GM19455 (cell line): ENCODE measurements around the gene RBCK1.
A peak's percentile ranks its signal among the peaks of the same experiment; 100 is the strongest.
"Not testable (repeated sequence)": the region's sequence is repeated elsewhere in the genome, so short reads cannot be mapped to it uniquely, and the experiment has no call there.

Experiments used
- ATAC-seq: cut with Tn5 transposase; IDR thresholded peaks from one replicate; pipeline ENCODE4 v1.9.1; 2021; ENCODE audit not compliant: unreplicated experiment

The RBCK1 gene

DNA sequence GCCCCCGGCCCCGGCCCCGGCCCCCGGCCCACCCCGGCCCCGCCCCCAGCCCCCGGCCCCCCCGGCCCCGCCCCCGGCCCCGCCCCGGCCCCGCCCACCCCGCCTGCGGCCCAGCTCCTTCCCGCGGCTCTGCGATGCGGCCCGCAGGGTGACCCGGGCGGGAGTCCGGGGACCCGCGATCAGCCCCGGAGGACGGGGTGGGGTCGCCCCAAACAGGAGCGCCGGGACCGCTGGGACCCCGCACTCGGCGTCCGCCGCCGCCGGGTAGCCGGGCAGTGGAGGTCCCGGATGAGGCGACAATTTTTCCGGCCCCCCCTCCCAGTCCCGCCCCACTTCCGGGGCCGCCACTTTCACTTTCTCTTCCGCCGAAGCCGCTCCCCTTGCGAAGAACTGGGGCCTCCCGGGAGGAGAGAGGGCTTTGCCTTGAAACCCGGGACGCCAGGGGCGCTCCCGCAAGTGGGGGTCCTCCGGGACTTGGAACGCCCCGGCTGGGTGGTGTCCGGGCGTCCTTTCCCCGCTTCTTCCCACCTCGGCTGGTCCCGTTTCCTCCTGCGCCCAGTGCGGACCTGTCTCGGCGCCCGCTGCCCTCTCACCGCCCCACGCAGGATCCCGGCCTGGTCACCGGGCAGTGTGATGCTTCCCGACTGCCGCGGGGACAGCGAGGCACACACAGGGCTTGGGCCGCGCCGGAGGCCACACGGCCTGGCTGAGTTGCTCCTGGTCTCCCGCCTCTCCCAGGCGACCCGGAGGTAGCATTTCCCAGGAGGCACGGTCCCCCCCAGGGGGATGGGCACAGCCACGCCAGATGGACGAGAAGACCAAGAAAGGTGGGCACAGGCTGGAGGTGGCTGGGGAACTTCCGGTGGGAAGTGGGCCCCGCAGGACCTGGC is at the start of gene RBCK1:
RBCK1 (plus strand) TSS at position 347 of the 890 bp plus-strand sequence; CDS start at position 806, 459 bp downstream.
- peak; percentile 63 for ATAC-seq

DNA sequence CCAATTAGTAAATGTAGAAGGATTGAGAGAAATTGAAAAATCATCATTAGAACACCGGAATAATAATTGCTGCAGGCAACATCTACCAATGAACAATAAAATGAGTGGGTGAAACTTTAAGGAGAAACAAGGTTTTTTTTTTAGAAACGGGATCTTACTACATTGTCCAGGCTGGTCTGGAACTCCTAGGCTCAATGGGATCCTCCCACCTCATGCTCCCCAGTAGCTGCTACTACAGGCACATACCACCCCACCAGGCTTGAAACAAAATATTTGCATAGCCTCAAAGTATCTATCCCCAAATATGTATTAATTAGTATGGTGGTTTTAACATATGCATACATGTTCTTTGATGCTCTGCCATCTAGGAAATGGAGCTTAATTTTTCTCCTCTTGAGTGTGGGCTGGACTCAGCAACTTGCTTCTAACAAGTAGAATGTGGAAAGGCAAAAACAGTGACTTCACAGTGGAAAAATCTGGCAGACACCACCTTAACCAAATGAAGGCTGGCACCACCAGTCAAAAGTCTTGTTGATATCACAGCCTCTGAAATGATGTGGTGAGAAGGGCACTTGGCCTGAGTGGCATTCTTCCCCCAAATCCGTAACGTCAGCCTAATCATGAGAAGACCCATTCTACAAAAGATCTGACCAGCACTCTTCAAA is 49.1 kb upstream of the RBCK1 start:
- no peak for ATAC-seq

DNA sequence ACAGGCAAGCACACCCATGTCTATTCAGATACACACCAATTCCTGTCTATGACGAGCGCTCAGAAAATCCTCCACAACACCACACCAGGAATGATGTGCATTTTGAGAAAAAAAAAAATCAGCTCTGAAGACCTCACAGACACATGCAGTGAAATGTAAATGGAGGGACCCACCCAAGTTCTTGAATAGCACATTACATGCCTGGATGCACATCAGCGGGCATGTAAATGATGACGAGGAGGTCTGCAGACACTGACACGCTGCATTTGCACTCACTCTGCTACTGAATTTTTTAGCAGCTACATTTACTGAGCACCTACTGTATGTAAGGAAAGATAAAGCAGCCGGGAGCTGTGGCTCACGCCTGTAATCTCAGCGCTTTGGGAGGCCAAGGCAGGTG is 46.5 kb upstream of the RBCK1 start:
- no peak for ATAC-seq

DNA sequence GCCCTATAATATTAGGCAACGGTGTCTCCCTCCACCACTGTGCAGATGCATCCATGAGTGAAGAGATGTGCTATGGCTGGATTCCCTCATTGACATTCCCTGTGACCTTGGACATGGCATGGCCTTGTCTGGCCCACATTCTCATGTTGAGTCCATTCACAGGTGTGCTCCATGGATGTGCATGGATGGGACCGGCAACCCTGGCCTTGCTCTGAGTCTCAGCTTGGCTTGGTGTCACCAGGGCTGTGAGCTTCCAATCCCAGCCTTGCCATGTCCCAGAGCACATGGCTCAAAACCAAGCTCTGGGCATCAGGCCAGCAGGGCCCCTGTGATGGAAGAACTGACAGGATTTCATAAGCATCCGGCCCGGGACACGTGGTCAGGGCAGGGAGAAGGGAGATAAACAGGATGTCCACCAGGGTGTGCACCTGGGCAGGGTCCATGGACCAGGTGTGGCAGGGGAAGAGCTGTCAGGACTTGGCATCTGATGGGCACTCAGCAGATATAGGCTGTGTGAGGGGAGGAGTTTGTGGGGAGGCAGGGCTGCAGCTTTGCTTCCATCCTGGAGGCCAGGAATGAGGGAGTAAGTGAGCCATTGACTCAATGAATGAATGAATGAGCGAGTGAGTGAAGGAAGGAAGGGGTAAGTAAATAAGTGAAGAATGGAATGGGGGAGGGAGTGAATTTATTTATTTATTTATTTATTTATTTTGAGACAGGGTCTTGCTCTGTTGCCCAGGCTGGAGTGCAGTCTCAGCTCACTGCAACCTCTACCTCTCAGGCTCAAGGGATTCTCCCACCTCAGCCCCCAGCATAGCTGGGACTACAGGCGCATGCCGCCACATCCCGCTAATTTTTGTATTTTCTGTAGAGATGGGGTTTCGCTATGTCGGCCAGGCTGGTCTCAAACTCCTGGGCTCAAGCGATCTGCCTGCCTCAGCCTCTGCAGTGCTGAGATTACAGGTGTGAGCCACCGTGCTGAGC is 45.5 kb upstream of the RBCK1 start:
- no peak for ATAC-seq

DNA sequence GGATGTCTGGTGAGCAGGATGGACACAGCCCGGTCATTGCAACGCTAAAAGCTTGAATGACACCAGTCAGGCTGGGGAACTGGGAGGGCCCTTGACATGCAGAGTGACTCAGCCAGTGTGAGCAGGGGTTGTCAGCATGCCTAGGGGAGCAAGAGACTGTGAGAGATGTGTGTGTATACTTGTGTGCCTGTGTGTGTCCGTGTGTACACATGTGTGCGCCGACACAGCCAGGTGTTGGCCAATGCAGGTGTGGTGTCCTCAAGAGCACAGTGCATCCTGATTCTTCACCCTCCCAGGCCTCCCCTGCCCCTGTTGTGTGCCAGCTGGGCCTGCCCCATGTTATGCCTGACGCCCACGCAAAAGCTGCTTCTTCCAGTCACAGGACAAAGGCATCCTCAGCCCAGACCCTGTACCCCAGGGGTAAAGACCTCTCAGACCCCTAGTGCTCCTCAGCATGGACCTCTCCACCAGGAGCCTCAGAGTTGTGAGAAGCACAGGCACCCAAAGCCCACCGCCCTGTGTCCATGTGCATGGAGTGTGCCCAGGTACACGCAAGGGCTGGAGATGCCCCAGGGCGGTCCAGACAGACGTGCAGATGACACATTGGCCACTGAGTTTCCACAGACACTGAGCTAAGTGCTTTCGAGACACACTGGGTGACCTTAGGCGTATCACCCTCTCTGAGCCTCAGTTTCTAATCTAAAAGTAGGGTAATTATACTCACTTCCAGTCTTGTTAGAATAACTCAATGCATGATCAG is 44.6 kb upstream of the RBCK1 start:
- ATAC-seq: no peak

DNA sequence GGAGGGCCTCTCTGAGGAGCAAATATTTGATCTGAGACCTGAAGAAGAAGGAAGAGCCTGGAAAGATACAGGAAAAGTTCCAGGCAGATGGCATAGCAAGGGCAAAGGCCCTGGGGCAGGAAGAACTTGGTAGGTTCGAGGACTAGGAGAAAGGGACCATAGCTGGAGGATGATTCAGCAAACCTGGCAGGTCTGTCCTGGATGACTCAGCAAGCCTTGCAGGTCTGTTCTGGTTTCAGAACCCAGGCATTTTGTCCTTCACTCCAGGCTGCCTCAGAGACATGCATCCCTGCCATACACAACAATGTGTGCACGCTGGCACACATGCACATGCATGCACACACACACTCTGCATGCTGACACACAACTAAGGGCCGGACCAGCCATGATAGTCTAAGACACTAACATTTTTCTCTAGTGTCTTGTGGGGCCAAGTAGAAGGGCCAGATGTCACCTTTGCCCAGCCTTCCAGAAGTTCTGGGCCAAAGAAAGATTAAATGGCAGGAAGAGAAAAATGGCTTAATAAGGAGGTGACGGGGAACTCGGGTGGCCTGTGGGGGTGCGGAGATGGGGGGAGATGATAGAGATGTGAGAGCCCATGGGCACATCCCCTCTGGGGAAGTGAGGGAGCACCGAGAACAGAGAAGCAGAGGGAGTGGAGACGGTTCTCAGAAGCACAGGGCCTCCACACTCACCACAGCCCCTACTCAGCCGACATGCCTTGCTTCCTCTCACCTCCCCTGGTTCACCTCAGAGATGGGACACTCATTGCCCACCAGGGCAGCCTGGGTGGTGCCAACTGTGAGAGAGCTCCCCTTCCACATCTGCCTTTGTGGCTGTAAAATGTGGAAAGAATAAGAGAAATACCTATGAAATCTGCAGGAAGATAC is 42.9 kb upstream of the RBCK1 start:
- ATAC-seq: no peak

DNA sequence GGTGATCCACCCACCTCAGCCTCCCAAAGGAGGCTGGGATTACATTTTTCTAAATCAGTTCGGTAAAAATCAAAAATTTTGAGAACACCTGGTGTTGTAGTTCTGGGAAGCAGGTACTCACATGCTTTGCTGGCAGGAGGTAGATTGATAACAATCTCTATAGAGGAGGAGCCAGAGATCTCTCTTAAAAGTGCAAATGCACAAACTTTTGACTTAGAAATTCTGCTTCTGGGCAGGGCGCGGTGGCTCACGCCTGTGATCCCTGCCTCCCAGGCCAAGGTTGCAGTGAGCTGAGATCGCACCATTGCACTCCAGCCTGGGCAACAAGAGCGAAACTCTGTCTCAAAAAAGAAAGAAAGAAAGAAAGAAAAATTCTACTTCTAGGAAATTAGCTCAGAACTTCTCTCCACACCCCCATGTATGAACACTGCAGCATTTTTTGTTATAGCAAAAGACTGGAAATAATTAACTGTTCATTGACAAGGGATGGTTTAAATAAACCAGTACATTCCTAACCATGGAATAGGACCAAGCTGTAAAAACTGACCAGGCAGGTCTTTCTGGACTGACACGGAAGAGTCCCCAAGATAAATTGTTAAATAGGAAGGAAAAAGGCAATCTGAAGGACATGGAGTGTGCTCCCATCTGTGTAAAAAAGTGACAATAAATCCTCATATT is 41.9 kb upstream of the RBCK1 start:
- ATAC-seq: no peak

DNA sequence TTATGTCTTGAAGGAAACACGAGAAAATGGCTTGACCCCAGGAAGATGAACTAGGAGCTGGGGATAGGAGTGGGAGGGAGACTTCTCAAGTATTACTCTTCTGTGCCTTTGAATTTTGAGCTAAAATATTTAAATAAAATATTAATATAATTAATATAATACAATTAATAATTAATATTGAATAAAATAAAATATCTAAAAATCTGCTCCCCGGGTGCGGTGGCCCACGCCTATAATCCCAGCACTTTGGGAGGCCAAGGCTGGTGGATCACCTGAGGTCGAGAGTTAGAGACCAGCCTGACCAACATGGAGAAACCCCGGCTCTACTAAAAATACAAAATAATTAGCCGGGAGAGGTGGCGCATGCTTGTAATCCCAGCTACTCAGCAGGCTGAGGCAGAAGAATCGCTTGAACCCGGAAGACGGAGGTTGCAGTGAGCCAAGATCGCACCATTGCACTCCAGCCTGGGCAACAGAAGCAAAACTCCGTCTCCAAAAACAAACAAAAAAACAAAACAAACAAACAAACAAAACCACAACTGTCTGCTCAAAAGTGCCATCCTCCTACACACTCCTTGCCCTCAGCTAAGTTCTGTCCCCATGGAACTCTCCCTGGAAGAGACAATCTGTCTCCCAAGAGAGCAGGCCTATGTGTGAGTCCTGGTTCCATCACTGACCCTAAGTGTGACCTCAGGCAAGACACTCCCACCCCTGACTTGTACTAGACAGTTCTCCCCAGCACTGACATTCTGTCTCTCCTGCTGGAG is 41.2 kb upstream of the RBCK1 start:
- no peak for ATAC-seq

DNA sequence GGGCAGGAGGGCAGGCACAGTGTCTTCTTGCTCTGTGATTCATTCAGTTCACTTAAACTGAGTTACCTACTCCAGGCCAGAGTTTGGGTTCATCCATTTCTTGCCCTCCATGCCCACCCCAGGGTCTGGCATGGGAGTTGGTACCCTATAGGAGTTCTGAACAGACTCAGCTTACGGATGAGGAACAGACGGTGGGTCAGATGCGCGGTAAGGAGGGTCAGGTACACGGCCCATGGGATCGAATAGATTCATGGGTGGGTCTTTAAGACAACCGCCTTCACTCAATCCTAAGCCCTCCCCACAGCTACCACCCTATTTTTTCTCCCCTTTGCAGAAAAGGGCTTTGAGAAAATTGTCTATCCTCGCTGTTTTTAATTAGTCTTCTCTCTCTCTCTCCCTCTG is 40.6 kb upstream of the RBCK1 start:
- ATAC-seq: no peak

DNA sequence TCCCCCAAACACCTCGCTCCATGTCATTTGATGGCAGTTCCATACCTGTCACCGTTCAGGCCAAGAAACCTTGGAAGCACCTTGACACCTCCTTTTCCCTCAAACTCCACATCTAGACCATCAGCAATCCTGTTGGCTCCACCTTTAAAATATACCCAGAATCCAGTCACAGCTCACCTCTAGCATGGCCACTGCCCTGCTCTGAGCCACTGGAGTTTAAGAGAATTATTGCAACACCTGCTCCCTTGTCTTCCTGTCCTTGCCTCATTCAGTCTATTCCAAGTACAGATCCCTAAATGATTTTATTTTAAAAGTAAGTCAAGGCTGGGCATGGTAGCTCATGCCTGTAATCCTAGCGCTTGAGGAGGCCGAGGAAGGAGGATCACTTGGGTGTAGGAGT is 39.2 kb upstream of the RBCK1 start:
- ATAC-seq: no peak

DNA sequence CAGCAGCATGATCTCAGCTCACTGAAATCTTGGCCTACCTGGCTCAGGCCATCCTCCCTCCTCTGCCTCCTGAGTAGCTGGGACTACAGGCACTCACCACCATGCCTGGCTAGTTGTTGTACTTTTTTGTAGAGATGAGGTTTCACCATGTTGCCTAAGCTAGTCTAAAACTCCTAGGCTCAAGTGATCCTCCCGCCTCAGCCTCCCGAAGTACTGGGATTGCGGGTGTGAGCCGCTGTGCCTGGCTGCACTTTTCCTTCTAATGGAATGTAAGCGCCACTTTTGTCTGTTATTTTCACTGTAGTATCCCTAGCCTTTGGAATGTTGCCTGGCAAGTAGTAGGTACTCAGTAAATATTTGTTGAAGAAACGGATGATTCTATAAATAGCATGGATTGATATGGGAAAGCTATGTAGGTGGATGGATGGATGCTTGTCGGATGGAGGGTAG is 37.9 kb upstream of the RBCK1 start:
- ATAC-seq: no peak

DNA sequence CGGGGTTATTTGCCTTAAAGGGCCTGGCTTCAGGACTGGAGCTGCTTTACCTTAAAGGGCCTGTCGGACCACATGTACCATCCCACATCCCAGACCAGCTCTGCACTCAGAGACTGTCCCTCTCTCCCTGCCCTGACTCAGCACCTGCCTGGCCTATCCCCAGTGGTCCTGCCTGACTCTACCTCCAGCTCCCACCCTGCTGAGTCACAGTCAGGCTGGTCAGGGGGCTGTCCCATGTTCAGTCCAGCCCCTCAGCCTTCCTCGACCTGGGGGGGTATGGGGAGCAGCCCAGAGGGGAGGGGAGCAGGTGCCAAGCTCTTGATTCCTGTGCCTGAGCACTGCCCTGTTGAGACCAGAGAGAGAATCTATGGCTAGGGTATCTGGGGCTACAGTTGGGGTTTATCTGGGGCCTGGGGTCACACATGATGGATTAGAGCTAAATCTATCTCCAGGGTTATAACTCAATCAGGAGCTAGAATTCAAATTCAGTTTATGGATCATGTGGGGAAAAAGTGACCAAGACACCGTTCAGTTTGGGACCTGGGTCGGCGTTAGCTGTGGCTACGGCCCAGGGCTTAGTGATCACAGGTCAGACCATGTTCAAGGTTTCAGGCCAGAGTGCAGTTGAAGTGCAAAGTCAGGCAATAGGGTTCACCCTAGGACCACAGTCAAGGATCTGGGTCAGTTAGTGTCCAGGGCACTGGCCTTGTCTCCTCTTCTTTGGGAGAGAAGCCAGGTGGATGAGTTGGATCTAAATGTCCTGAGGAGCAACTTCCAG is 36.9 kb upstream of the RBCK1 start:
- no peak for ATAC-seq

DNA sequence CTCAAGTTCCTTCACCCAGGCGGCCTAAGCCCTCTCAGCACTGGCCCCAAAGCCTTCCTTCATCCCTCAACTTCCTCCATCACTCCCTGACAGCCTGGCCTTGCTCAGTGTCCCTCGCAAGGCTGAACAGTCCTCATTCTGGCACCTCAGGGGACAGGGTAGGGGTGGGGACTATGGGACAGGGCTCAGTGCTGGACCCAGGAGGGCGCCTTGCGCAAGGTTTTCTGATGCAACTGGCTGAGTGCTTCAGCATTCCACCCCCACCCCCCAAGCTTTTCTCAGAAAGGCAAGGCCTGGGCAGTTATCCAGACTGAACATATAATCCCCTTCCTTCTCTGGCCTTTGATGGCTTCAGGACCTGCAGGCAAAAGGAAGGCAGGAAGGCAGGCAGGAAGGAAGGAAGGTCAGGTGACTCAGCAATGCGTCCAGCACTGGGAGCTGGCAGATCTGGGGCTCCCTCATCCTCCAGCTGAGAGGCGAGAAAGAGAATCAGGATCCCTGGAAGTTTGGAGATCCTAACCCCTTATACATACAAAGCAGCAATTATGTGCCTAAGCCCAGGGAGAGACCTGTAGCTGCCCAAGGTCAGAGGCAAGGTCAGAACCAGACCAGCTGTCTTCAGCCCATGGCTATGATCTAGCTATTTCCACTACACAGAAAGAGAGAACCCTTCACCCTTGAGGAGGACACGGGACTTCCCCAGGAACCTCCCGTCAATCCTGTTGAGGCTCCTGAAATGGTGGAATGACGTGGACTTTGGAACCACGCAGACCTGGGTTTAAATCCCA is 36.1 kb upstream of the RBCK1 start:
- no peak for ATAC-seq

DNA sequence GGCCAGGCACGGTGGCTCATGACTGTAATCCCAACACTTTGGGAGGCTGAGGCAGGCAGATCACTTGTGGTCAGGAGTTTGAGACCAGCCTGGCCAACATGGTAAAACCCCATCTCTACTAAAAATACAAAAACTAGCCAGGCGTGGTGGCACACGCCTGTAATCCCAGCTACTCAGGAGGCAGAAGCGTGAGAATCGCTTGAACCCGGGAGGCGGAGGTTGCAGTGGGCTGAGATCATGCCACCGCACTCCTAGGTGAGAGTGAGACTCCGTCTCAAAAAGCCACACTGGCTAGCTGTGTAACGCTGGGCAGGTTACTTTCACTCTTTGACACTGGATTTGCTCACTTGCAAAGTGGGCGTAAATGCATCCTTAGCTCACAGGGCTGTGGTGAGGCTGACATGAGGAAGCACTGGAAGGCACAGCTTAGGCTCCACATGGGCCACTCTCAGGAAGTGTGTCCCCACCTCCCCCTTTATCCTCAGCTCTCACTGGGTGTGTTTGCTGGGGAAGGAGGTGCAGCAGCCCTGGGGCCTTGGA is 35.5 kb upstream of the RBCK1 start:
- ATAC-seq: not testable (repeated sequence)

DNA sequence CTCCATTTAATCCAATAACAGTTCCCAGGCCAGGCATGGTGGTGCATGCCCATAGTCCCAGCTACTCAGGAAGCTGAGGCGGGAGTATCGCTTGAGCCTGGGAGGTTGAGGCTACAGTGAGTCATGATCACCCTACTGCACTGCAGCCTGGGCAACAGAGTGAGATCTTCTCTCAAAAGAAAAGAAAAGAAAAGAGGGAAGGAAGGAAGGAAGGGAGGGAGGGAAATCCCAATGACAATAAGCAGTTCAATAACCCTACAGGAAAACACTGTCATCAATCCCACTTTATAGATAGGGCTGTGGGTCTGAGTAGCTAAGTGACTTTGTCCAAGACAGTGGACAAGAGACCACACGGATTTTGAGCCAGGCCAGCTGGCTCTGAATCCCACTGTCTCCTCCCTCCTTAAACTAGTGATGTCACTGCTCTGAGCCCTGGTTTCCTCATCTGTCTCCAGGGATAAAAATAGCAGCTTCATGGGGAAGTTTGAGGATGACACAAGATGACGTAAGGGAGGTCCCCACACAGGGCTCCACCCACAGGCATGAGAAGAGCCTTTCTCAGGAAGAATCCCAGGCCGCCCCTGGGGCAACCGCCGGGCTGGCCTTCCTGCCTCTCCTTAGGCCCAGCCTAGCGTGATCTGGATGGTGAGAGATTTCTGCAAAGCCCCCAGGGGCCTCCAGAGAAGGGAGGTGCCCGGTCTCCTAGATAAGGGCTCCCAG is 34.8 kb upstream of the RBCK1 start:
- ATAC-seq: no peak
